AG04450 (cell line): Measurements from ENCODE around the gene PRKAG1. TPM values are rescaled to one million over a fixed set of nuclear protein-coding genes. Genes with fewer than 3 reads are reported as not detected.

ENCODE experiments used
- CTCF ChIA-PET: fragments of 300-600, 350-600 bp; formaldehyde crosslinking; extraction: SDS; loops from one replicate; lab custom pipeline; 2022; ENCODE audit warnings: antibody characterized with exemption, inconsistent platforms; lab: Charles Lee
- POLR2A ChIA-PET: fragments of 350-600 bp; formaldehyde crosslinking; extraction: SDS; loops from one replicate; lab custom pipeline; 2021; ENCODE audit warnings: antibody characterized with exemption, inconsistent platforms; lab: Yijun Ruan, JAX
- DNase-seq: peaks from one replicate; pipeline ENCODE4 v3.0.0-alpha.2; 2011; ENCODE audit warnings: low read depth, low spot score
- H3K27ac ChIP-seq: one replicate; pipeline ENCODE4 v1.5.1; 2012; ENCODE audit warnings: low read depth, low read length, control low read depth
- H3K27me3 ChIP-seq: one replicate; pipeline ENCODE4 v1.6.0; 2012; ENCODE audit warnings: low read length; ENCODE audit not compliant: control insufficient read depth, insufficient read depth
- H3K4me3 ChIP-seq: 2 replicates; pipeline ENCODE4 v1.5.1; 2011; ENCODE audit warnings: mild to moderate bottlenecking, low read depth, low read length, control low read depth
- H3K9me3 ChIP-seq: 2 replicates; pipeline ENCODE4 v1.5.1; 2012; ENCODE audit warnings: low read length; ENCODE audit not compliant: control insufficient read depth, insufficient read depth
- CTCF ChIP-seq: IDR thresholded peaks from 2 replicates; pipeline ENCODE4 v1.5.1; 2011; ENCODE audit warnings: low read depth, low read length, control low read depth, inconsistent platforms
- polyA plus RNA-seq: library from polyadenylated mRNA; depleted of rRNA; stranded (reverse); fragments of >200 nt; gene quantifications from 2 replicates; pipeline ENCODE4 v1.2.3, GENCODE V29; 2011; rRNA removed
- small RNA-seq: library from RNA; depleted of rRNA; stranded (forward); fragments of <200 nt; gene quantifications from one replicate; pipeline ENCODE3, GENCODE V24; 2012; ENCODE audit warnings: low read depth; ENCODE audit not compliant: insufficient read length

PRKAG1 gene
- polyA plus RNA-seq, 1 experiment, result 130 TPM

DNA sequence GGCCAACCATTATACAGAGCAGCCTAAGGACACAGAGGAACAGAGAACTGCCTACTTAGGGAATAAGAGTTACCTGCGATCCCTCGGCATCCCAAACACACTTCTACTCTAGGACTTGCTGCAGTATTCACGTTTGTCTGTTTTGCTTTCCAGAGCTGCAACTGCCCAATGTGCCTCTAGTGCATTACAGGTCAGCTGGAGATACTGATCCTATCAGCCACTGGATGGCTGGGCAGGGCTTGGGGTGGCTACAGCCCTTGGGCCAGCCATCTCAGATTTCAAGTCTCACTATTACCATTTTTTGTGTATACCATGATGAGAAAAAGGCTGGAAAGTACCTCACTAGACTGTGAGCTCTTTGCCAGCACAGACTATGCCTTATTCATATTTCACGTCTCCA lies 65.9 kb downstream of the PRKAG1 start:
- TF ChIP-seq CTCF, result no peak
- H3K4me3 ChIP-seq, result no peak overlapping the region
- H3K27ac ChIP-seq, result no peak overlapping the region
- no peaks in the 10 kb centered on the region for H3K27me3 ChIP-seq
- peaks cover 6% of the 10 kb centered on the region; the same call in 1 of the 2 replicates for H3K9me3 ChIP-seq
- ChIA-PET POLR2A (no interaction called here), CTCF (interaction anchor here (1.0 to 3.2 kb wide), 7 partner anchors 16 to 99 kb away, joined by 3 to 14 read pairs (median 6); no protein-coding TSS in a partner anchor)
- no peak for DNase-seq

Small RNA genes lying within 50 kb of the gene (small RNA-seq; reads per million reads assigned to genes)
- gene RNU6-940P, result not detected

Other genes with a start within 250 kb of the PRKAG1 start
- 26.7 and 31.6 TPM in 2 replicates for gene ADCY6, start 229.7 kb downstream of the PRKAG1 start, polyA plus RNA-seq
- gene CACNB3, start 200.3 kb downstream of the PRKAG1 start, polyA plus RNA-seq, result 44.9 and 51.7 TPM in 2 replicates
- gene DDX23, start 166.6 kb downstream of the PRKAG1 start, polyA plus RNA-seq, result 56.6 and 57.4 TPM in 2 replicates
- 0.36 and 0.42 TPM in 2 replicates for gene RND1, start 152.9 kb downstream of the PRKAG1 start, polyA plus RNA-seq
- 85.9 and 99.2 TPM in 2 replicates for gene FKBP11, start 93.3 kb downstream of the PRKAG1 start, polyA plus RNA-seq
- 260 TPM in 2 replicates for gene ARF3, start 61.3 kb downstream of the PRKAG1 start, polyA plus RNA-seq
- 0.24 and 0.26 TPM in 2 replicates for gene WNT10B, start 47.0 kb downstream of the PRKAG1 start, polyA plus RNA-seq
- not detected in 2 replicates for gene WNT1, start 40.5 kb downstream of the PRKAG1 start, polyA plus RNA-seq
- 0.02 and 0.04 TPM in 2 replicates for gene DDN, start 19.4 kb downstream of the PRKAG1 start, polyA plus RNA-seq
- gene KMT2D, start 42.0 kb upstream of the PRKAG1 start, polyA plus RNA-seq, result 8.9 and 11.2 TPM in 2 replicates
- gene RHEBL1, start 51.2 kb upstream of the PRKAG1 start, polyA plus RNA-seq, result 0.31 and 0.51 TPM in 2 replicates
- gene DHH, start 76.0 kb upstream of the PRKAG1 start, polyA plus RNA-seq, result not detected in 2 replicates
- 34.1 and 37.3 TPM in 2 replicates for gene LMBR1L, start 92.1 kb upstream of the PRKAG1 start, polyA plus RNA-seq
- 2,720 and 2,965 TPM in 2 replicates for gene TUBA1B, start 112.6 kb upstream of the PRKAG1 start, polyA plus RNA-seq
- gene TUBA1A, start 170.3 kb upstream of the PRKAG1 start, polyA plus RNA-seq, result 1,918 and 2,457 TPM in 2 replicates
- 947 and 1,207 TPM in 2 replicates for gene TUBA1C, start 246.3 kb upstream of the PRKAG1 start, polyA plus RNA-seq